GM10266 (cell line): Measurements from ENCODE around the gene FOXF1.

Experiments
- DNase-seq: peaks from one replicate; pipeline ENCODE4 v3.0.0; 2012; ENCODE audit errors: extremely low spot score
- TF ChIP-seq, protein P1 (sequence below): IDR thresholded peaks from 2 replicates; pipeline ENCODE4 v1.5.1; 2012; ENCODE audit warnings: mild to moderate bottlenecking, low read depth; ENCODE audit not compliant: control insufficient read depth, insufficient read depth; ENCODE audit errors: missing control alignments

FOXF1 gene

GRCh38 chr16:86562356-86562755 lies 52.0 kb downstream of the FOXF1 start:
- DNase-seq, result no peak
- TF ChIP-seq, protein P1, sequence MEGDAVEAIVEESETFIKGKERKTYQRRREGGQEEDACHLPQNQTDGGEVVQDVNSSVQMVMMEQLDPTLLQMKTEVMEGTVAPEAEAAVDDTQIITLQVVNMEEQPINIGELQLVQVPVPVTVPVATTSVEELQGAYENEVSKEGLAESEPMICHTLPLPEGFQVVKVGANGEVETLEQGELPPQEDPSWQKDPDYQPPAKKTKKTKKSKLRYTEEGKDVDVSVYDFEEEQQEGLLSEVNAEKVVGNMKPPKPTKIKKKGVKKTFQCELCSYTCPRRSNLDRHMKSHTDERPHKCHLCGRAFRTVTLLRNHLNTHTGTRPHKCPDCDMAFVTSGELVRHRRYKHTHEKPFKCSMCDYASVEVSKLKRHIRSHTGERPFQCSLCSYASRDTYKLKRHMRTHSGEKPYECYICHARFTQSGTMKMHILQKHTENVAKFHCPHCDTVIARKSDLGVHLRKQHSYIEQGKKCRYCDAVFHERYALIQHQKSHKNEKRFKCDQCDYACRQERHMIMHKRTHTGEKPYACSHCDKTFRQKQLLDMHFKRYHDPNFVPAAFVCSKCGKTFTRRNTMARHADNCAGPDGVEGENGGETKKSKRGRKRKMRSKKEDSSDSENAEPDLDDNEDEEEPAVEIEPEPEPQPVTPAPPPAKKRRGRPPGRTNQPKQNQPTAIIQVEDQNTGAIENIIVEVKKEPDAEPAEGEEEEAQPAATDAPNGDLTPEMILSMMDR, result no peak

- peak; percentile 92 for DNase-seq
- TF ChIP-seq, protein P1, result peak; percentile 99
Measured at GRCh38 chr16:86563469-86564345, 53.4 kb downstream of the FOXF1 start.
